NCI-H146 (cell line): ENCODE data around the gene PLEKHM2.
A peak's percentile ranks its signal among the peaks of the same experiment; 100 is the strongest.

Experiments
- DNase-seq: peaks from one replicate; lab custom pipeline; 2025; lab: John Stamatoyannopoulos, UW

Gene PLEKHM2

DNA sequence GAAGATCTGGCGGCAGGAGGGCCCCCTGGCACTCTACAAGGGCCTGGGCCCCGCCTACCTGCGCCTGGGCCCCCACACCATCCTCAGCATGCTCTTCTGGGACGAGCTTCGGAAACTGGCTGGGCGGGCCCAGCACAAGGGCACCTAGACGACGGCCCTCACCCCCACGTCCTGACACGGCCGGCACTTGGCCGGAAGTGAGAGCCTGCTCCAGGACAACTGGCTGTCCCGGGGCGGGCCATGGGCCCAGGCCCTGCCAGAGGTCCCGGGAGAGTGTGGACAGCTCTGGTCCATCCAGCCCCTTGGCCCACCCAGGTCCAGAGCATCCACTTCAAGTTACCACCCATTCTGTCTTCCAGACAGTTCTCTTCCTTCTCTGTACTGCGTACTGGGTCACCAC, 55.1 kb downstream of the PLEKHM2 start:
- no peak for DNase-seq

DNA sequence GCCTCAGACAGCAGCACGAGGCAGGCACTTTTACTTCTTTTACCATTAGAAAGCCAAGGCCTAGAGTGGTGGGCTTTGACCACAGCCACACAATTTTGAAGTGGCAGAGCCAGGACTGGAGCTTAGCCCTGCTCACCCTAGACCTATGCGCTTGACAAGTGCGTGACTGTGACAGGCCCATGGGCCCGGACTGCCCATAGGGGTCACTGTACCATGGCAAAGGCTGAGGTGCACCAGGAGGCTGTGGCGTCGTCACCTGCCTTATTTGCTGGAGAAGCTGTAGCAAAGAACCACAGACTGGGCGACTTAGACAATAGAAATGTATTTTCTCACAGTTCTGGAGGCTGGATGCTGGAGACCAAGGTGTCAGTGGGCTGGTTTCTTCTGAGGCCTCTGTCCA, 55.6 kb downstream of the PLEKHM2 start:
- no peak for DNase-seq

- peak; percentile 88 for DNase-seq
These were observed 57.1 kb downstream of the PLEKHM2 start for GRCh38 chr1:15740924-15741850.

DNA sequence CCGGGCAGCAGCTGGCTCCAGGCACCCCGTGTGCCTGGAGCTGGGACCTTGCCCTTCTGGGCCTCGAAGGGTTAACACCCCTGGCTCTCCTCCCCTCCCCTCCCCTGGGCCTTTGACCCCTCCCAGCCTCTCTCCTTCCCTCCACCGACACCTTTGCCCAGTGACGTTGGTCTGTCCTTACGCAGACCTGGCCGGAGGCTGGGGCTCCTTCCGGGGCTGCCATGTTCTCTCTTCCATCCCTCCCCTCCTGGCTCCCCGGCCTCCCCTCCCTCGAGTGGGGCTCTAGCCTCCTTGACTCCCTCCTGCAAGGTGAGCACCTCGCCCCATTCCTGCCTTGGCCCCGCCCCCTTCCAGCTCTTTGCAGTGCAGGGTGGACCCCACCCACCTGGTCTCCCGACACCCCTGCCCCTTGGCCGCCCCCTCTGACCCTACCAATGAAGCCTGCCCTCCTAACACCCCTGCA, 58.2 kb downstream of the PLEKHM2 start, which contains the start of gene TMEM82:
TSS of gene TMEM82 (plus strand) at position 161 of the 463 bp plus-strand sequence. CDS start at position 222, 61 bp downstream.
- no peak for DNase-seq

- no peak for DNase-seq
These were observed 60.1 kb downstream of the PLEKHM2 start for GRCh38 chr1:15744122-15744679.

DNA sequence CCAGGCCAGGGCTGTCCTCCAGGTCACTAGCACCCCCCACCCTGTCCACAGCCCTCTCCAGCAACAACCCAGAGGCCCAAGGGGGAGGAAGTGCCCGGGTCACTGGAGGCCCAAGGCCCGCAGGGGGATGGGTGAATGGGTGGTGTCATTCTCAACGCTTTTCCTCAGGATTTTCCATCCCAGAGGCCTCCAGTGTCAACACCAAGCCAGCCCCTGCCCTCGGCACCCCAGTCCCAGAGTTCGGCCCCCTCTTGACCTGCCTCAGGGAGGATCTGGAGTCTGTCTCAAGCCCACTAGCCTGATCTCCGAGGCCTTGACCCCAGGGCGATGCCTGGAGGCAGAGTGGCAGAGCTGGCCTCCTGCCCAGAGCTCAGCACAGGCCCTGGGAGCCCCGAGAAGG, 63.3 kb downstream of the PLEKHM2 start:
- DNase-seq: no peak

- no peak for DNase-seq
These were observed 64.1 kb downstream of the PLEKHM2 start for GRCh38 chr1:15748264-15748663.

- no peak for DNase-seq
These were observed 64.7 kb downstream of the PLEKHM2 start for GRCh38 chr1:15748690-15749398.

DNA sequence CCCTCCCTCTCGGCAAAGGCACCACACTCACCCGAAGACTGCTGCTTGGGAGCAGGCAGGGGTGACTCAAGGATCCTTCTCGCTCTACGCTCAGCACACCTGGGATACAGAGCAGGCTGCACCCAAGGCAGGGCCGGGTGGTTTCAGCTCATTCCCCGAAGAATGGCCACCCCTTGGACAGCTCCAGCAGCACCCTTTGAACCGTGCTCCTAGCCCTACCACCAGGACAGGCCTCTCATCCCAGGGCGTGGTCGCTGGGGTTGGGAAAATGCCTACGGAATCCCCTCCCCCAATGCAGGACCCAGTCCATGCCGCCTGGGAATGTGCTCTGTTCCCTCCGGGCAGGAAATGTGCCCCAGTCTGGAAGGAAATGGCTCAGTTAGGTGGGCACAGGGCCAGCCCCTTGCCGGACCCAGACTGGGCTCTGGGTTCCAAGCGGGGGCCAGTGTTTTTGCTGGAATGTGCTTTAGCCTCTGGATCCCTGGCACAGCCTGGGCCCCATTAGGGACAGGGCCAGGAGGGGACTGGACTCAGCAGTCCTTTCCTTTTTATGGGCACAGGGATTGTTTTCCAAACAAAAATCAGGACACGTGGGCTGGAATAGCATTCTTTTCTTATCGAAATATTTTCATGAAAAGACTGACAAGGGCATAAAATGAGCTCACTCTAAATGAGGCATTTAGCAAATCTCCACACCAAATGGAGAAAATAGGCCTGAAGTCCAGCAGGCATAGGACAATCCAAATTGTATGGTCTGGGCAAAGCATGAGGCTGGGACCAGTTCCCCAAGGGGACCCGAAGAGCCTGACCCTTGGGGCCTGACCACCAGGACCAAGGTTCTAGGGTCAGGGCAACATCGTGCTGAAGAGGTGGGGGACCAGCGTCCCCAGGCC, 65.5 kb downstream of the PLEKHM2 start:
- DNase-seq: no peak

GRCh38 chr1:15750924-15751323, 66.8 kb downstream of the PLEKHM2 start:
- DNase-seq: no peak

GRCh38 chr1:15751717-15752116, 67.6 kb downstream of the PLEKHM2 start:
- DNase-seq: no peak

DNA sequence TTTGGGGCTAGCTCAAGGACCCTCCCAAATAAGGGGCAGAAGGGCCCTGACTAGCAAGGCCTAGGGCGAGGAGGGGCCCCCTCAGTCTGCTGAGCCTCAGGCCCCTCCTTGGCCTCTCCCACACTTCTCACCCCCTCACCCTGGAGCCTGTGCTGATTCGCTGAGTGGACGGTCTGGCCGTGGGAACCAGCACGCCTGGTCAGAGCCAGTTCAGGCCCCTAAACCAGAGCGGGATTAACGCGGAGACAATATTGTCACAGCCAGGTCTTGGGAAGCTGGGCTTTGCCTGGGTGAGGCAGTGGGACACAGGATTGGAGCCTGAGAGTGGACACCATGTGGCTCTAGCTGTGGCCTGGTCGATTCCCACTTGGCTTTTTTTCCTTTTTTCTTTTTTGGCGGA, 69.7 kb downstream of the PLEKHM2 start:
- no peak for DNase-seq

- DNase-seq: no peak
These were observed 71.0 kb downstream of the PLEKHM2 start for GRCh38 chr1:15755021-15755645.

- DNase-seq: no peak
These were observed 71.5 kb downstream of the PLEKHM2 start for GRCh38 chr1:15755646-15756040.

DNA sequence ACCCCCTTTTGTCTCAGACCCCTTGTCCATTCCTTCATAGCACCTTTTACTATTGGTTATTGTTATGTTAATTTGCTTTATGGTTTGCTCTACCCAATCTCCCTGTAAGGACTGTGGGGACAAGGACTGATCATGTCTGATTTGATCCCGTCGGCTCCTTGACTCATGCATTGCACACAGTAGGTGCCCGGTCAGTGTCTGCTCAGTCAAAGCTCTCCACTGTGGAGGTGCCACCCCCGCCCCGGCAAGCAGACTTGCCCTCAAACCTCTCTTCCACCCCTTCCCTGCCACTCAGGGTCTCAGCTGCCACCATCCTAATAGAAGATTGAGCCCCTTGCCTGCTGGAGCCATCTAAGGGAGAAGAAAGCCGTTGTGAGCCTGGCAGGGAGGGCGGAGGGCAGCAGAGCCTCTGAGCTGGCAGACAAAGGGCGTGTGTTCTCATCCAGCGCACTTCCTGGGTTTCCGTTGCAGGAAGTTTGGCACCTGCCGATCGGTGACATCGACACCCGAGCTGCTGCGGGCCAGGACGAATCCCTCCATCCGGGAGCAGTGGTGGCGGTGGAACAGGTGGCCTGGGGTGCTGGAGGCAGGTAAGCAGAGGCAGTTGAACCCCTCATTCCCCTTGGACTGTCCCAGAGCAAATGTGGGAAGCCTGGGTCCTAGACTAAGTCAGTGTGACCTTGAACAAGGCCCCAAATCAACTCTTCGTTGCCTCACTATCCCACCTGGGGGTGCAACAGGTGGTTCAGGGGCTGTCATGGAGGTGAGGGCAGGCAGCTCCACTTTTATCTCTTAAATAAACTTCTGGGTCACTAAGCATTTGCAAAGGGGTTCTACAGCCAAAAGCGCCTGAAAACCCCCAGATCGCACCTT, 72.3 kb downstream of the PLEKHM2 start:
- DNase-seq: peak; percentile 67

- no peak for DNase-seq
These were observed 73.0 kb downstream of the PLEKHM2 start for GRCh38 chr1:15757016-15757543.

DNA sequence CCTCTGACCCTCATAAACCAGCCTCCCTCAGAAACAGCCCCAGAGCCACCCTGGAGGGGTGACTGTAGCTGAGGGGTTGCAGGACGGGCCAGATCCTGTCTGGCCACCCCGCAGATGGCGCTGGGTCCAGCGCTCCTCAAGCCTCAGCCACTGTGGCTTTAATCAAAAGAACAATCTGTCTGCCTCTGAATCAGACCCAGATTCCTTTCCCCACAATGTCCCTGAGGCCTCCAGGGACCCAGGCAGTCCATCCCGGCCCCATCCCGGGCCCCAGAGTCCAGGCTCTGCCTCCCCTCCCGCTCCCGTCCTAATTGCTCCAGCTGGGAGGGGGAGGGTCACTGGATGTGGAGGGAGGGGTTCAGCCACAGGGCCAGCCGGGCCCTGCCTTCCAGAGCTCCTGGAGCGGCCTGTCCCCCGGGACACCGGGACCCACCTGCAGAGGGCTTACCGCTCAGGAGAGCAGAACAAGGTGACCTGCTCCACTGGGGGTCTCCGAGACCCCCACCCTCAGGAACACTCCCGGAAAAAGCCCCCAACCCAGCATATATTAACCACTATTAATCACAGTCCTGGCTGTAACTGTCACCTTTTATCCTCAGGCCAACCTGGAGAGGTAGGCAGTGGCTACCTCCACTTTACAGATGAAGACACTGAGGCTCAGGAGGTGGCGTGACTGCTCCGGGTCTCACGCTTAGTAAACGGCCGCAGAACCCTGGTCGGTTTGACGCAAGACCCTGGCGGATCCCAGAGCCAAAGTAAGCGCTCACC, 73.6 kb downstream of the PLEKHM2 start:
- DNase-seq: peak; percentile 17

DNA sequence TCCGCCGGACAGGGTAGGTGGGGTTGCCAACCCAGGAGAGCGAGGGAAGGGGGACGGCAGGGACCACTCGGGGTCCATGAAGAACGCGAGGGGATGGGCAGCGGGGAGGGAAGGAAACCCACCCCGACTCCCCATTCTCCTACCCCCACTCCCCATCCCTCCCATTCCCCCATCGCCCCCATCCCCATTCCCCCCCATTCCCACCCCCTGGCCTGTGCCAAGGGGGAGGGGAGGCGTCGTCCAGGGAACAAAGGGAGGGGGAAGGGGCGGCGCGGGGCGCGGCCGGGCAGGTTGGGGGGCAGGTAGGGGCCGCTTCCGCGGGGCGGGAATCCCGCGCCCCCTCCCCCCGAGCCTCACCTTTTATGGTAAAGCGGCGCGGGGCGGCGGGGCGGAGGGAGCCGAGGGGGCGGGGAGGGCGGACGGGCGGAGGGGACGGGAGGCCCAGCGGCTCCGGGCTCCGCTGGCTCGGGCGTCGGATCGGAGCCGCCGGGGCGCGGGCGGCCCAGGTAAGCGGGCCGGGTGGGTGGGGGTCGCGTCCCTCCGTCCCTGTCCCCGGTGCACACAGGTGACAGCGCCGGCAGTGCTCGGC, 74.3 kb downstream of the PLEKHM2 start, which contains the start of gene FBLIM1:
TSS of gene FBLIM1 (plus strand) at position 453 of the 589 bp plus-strand sequence. CDS start 6,189 bp downstream, outside the sequence.
- peak; percentile 63 for DNase-seq
